Fibroblast of pulmonary artery (primary cell): ENCODE data around the gene KCNH3.

Experiments
- DNase-seq: peaks from one replicate; pipeline ENCODE4 v3.0.0-alpha.2; 2010; ENCODE audit warnings: low read depth
- H3K4me3 ChIP-seq: replicated peaks from 2 replicates; pipeline ENCODE4 v1.5.1; 2011; ENCODE audit warnings: low read depth, mild to moderate bottlenecking, control low read depth, low read length, moderate library complexity
- TF ChIP-seq, protein P1 (sequence below): IDR thresholded peaks from 2 replicates; pipeline ENCODE4 v1.5.1; 2011; ENCODE audit warnings: mild to moderate bottlenecking, control low read depth, low read length, inconsistent platforms; ENCODE audit errors: missing control alignments

KCNH3 gene

DNA sequence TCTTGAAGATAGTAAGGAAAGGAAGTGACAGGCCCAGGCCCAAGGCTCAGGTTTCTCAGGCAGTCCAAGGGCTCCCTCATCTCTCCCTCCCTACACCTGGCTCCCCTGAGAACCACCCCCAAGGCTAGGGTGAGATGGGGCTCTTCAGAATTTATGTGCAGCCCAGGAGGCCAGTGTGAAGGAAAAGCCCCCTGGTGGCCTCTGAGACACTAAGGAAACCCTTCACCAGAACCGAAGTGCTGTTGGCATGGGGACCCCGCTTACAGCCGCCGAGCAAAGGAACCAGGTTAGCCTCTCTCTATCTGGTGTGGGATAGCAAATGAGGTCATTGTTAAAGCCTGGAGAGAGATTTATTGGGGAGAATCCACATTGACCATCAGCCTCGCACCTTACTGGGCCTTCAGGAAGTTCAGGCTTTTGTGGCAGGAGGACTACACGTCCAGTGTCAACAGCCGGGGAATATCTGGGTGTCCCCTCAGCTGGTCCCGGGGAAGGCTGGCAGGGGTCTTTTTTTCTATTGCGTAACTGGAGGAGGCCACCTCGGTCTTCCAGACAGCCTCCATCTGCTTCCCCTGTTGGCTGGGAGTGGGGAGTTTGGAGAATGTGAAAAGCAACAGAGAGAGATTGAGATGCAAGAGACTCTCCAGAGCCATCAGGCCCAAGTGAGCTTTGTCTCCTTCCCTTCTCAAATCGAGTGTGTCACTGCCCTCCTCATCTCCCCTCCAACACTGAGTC lies 48.5 kb downstream of the KCNH3 start:
- no peak overlapping the region for H3K4me3 ChIP-seq
- TF ChIP-seq, protein P1, sequence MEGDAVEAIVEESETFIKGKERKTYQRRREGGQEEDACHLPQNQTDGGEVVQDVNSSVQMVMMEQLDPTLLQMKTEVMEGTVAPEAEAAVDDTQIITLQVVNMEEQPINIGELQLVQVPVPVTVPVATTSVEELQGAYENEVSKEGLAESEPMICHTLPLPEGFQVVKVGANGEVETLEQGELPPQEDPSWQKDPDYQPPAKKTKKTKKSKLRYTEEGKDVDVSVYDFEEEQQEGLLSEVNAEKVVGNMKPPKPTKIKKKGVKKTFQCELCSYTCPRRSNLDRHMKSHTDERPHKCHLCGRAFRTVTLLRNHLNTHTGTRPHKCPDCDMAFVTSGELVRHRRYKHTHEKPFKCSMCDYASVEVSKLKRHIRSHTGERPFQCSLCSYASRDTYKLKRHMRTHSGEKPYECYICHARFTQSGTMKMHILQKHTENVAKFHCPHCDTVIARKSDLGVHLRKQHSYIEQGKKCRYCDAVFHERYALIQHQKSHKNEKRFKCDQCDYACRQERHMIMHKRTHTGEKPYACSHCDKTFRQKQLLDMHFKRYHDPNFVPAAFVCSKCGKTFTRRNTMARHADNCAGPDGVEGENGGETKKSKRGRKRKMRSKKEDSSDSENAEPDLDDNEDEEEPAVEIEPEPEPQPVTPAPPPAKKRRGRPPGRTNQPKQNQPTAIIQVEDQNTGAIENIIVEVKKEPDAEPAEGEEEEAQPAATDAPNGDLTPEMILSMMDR: no peak
- DNase-seq: no peak

DNA sequence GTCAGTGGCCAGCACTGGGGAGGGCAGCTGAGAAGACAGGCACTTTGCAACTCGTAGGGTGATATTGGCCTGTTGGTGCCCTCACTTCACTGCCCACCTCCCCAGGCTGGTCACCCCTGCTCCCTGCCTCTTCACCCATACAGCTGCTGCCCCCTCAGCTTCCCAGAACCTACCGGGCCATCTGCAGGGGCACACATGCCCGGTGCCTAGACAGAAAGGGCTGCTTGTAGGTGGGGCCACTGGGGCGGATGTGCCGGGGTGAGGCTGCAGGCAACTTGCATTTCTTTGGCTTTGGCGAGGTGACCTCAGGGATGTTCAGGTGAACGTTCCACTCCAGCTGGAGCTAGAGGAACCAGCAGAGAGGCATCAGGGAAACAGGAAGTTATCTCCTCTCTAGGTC lies 49.5 kb downstream of the KCNH3 start:
- no peak for DNase-seq
- no peak overlapping the region for H3K4me3 ChIP-seq
- TF ChIP-seq, protein P1: no peak

DNA sequence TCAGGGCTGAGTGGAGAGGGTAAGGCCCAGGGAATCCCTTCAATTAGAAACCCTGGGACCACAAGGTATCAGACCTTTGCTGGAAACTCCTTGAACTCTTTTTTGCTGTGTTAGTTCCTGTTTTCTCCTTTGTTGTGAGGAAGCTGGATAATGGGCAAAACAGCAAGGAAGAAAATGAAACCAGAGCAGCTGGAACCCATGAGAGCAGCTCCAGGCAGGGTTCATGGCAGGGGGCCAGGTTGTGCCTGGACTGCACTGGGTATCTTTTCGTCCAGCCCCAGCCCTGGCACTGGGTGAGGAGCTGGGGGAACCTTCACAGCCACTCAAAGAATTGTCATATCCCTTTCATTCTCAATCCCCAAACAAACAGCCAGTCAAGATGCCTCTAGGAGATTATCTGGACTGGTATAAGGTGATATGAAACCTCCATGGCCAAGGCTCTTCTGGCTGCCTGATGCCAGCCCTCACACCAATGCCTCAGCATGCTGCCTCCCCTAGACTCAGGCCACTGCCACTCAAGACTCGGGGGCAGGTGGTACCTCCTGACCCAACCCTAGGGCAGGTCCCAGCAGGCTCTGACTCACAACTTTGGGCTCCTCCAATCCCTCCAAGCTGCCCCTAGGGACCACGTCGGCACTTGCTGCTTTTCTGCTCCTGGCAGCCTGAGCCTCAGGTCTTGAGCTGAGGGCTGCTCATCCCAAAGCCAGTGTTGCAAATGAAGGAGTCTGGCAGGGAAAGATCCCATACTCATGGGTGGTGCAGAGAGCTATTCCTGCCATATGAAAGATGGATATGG lies 50.1 kb downstream of the KCNH3 start:
- H3K4me3 ChIP-seq: no peak overlapping the region
- DNase-seq: no peak
- TF ChIP-seq, protein P1: no peak

DNA sequence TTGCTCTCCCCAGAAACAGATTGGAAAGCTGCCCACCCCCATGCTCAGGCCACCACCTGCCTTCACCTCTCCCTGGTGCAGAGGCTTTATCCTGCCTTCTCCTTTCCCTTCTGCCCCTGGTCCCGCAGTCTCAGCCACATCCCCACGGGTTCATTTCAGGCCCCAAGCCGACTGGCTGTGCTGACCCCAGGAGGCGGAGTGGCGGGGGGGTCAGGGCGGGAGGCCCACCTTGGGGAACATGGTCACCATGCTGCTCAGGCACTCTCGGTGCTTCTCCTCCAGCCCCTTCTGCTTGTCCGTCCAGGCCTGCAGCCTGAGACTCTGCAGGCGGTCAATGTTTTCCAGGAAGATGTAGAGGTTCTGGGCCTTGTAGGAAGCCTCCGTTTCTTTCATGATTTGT lies 59.7 kb downstream of the KCNH3 start:
- no peak for DNase-seq
- TF ChIP-seq, protein P1: no peak
- H3K4me3 ChIP-seq: no peak overlapping the region

DNA sequence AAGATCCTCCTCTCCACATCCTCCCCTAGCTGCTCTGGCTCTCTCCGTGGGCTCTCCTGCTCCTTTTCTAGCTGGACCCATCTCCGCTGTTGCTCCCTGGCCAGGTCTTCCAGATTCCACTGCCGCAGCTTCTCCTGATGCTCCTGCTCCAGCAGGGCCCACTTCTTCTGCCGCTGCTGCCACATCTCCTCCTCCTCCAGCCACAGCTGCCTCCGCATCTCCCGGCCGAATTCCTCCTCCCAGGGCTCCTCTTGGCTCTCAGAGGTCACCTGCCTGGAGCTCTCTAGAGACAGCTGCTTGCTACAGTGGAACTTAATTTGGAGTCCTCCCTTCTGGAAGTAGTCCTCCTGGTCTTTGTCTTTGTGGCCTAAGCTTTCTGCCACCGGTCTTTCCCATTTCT lies 61.1 kb downstream of the KCNH3 start:
- DNase-seq: no peak
- no peak overlapping the region for H3K4me3 ChIP-seq
- TF ChIP-seq, protein P1: no peak

DNA sequence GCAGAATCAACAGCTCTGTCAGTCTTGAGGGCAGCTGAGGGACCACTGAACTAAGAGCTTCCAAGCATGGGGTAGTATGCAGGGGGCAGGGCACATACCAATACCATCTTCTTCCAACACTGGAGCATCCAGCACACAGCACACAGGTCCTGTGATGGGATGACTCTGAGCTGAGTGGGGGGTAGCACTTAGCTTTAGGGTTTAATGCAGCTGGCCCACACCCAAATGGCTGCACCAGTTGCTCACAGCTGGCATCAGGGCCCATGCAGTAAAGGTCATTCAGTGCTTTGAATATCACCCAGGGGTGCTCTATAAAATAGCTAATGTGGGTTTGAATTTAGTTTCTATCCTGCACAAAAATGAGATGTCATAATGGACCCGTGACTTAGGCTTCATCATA lies 64.9 kb downstream of the KCNH3 start:
- DNase-seq: no peak
- TF ChIP-seq, protein P1: no peak
- no peak overlapping the region for H3K4me3 ChIP-seq
